D341Med (cell line): ENCODE data around the gene TBL2.
A peak's percentile ranks its signal among the peaks of the same experiment; 100 is the strongest.
"Not testable (repeated sequence)": the region's sequence is repeated elsewhere in the genome, so short reads cannot be mapped to it uniquely, and the experiment has no call there.

Source experiments
- DNase-seq: peaks from one replicate; pipeline ENCODE4 v3.0.0; 2012; ENCODE audit warnings: low spot score

TBL2 gene

DNA sequence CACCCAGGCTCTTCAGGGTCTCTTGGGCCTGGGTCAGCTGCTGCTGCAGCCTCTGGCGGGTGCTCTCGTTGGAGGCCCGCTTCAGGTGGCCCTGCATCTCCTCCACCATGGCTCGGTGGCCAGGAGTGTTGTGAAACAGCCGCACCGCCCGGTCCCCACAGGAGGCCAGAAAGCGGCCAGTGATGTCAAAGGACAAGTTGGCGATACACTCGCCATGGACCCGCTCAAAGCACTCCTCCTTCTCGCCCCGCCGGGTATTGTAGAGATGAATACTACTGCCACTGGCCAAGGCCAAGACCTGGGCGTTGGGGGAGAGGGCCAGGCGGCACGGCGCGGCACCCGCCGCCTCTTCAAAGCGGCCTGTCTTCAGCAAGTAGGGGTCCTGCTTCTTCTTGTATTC is 7.9 kb downstream of the TBL2 start:
- no peak for DNase-seq

DNA sequence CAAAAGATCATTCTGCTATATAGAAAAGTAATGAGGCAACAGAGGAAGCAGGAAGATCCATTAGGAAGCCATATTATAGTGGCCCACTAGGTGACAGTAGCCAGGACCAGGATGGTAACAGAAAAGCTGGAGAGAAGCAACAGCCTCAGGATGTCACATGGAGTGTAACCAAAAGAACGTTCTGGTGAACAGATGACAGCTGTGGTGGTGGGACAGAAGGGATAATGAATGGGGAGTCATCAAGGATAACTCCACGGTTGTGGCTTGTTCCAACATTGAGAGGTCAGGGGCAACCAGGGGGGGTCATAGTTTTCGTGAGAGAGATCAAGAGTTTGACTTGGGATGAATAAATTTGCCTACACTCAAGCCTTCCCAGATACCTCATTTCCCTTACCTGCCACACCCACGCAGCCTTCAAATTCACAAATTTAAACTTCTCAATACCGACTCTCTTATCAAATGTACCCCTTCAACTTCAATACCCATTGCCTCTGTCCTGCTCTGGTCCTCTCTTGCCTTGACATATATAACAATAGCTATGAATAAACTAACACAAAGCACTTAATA is 9.3 kb downstream of the TBL2 start:
- no peak for DNase-seq

DNA sequence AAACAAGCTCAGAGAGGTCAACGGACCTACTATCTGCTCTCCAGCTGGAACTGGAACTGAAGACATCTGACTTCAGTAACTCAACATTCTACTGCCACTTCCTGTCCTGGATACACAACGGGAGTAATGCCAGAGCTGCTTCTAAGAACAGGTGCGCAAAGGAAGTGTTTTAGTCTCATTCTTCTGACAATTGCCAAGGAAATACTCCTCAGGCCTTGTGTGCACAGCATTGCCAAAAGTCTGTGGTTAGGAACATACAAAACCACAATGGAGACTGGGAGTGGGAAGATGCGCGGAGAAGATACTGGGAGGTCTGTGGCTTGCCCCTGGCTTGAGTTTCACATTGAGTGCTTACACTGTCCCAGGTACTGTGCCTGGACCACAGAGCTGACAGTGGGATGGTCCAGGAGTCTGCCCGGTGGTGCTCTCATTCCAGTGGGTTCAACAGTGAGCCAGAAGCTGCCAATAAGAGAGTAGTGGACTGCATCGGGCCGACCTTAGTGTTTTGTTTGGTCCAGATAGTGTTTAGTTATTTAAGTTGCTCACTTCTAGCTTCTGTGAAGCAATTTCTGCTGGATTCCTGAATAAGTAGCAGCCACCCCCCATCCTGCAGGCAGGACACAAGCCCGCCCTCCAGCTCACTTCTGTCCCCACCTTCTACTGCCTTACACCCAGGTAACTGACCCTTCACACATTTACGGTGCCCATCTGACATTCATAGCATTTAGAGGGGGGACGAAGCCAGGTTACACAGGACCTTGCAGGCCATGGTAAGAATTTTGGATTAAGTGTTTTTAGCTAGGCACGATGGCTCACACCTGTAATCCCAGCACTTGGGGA is 10.3 kb downstream of the TBL2 start:
- DNase-seq, result no peak

DNA sequence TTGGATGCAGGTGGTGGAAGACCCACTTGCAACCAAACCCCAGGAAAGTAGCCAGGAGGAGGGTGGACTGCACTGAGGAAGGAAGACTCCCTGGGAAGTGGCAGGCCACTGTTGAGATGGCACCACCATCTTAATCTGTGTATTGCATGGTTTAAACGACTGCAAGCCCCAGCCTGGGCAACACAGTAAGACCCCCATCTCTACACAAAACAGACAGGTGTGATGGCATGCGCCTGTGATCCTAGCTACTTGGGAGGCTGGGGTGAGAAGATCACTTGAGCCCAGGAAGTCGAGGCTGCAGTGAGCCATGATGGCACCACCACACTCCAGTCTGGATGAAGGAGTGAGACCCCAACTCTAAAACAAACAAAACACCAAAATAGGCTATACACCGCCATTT is 11.2 kb downstream of the TBL2 start:
- no peak for DNase-seq

DNA sequence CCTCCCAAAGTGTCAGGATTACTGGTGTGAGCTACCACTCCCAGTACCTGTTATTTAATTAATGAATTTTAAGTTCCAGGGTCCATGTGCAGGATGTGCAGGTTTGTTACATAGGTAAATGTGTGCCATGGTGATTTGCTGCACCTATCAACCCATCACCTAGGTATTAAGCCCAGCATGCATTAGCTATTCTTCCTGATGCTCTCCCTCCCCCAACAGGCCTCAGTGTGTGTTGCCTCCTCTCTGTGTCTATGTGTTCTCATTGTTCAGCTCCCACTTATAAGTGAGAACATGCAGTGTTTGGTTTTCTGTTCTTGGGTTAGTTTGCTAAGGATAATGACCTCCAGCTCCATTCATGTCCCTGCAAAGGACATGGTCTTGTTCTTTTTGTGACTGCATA is 11.9 kb downstream of the TBL2 start:
- DNase-seq, result not testable (repeated sequence)

DNA sequence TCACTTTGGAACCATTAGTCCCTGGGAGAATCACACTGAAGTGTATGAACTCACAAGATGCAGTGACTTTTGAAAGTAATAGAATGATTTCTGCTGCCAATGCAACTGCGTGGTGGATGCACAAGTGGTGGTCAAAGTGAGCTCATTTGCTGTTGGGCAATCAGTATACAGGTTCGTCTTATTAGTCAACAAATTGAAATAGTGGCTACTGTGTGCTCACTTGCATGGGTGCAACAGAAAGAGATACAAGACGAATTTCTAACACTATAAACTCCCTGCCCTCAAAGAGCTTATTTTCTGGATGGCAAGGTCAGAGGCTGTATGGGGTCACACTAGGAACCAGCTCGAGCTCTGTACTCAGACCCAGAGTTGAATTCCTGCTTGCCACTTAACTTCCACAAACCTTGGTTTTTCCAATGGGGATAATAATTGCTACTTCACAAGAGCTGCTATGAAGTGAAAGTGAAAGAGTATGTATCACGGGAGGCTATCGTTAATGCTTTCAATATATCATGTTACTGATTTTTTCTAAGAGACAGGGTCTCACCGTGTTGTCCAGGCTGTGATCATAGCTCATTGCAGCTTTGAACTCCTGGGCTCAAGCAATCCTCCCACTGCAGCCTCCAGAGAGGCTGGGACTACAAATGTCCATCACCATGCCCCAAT is 12.6 kb downstream of the TBL2 start:
- no peak for DNase-seq

DNA sequence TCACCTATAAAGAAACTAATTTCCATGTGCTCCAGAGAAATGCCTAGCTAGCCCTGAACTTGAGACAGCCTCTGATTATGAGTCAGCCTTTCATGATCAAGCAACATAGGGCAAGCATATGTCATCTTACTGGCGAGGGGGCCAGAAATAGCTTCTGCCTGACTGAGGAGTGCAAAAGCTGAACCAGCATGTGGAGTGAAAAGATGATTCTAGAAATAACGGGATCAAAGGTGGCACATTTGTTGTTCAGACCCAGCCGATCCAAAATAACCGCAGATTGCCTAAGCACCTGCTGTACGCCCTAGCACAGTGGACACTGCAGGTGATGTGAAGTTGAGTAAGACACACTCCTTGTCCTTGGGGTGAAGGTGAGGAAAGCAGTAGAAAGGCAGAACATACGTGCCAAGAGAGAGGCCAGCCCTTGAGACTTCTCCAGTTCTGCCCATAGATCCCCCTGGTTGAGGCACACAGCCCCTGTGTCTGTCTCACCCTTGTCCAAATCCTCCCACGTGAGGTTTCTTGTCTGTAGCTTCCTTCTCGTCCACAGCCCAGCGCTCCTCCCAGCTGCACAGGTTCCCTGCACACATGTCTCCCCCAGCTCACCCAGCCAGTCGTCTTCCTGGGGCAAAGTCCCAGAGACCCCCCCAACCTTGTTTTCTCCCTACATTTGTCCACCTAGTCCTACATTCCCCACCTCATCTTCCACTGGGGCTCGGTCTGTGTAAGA is 18.1 kb downstream of the TBL2 start:
- DNase-seq, result no peak

DNA sequence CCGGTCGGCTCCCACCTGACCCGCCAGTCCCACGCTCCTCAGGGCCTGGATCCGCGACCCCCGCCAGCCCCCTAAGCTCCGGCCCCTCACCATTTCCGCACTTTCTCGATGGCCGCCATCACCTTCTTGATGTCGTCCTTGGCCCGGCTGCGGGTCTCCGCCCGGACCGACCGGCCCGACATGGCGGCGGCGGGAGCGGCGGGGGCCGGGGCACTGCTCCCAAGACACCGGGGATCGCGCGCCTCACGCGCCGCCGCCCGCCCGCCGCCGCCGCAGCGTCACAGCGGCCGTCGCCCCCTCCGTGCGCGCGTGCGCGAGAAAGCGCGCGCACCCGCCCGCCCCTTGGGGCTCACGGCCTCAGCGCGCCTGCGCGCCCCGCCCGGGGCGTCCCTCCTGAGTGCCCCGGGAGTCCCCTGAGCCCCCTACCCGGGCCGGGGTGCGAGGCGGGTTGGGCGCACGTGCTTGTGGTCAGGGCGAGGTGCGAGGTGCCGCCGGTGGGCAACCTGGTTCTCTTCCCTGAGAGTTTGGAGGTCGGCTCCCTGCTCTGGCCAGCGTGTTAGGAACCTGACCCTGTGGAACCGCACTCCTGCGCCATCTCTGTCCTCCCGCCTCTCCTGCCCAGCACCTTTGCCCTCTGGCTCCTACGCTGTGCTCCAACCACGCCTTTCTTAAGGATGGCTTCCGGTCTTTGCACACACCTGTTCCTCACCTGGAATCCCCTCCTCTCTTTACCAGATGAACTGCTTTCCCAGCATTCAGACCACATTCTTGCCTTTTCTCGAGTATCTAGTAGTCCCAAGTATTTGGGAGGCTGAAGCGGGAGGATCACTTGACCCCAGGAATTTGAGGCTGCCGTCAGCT is 20.8 kb downstream of the TBL2 start, which contains the start of gene BCL7B:
Gene BCL7B, minus strand, starts transcription at position 294 of the 861 bp plus-strand sequence. Its CDS starts 112 bp downstream, at position 182.
- peak; percentile 99 for DNase-seq

DNA sequence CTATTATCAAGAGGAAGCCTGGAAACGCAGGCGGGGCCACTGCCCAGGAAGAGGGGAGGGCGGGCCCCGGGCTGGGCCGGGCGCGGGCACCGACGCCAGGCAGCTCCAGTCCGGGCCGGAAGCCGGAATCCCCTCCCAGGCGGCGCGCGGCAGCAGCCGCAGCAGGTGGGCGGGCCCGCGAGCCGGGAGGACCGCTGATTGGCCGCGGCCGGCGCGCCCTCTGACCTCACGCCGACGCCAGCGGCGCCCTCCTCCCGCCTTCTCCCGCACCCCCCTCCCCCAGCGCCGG is 21.3 kb downstream of the TBL2 start:
- peak; percentile 99 for DNase-seq

DNA sequence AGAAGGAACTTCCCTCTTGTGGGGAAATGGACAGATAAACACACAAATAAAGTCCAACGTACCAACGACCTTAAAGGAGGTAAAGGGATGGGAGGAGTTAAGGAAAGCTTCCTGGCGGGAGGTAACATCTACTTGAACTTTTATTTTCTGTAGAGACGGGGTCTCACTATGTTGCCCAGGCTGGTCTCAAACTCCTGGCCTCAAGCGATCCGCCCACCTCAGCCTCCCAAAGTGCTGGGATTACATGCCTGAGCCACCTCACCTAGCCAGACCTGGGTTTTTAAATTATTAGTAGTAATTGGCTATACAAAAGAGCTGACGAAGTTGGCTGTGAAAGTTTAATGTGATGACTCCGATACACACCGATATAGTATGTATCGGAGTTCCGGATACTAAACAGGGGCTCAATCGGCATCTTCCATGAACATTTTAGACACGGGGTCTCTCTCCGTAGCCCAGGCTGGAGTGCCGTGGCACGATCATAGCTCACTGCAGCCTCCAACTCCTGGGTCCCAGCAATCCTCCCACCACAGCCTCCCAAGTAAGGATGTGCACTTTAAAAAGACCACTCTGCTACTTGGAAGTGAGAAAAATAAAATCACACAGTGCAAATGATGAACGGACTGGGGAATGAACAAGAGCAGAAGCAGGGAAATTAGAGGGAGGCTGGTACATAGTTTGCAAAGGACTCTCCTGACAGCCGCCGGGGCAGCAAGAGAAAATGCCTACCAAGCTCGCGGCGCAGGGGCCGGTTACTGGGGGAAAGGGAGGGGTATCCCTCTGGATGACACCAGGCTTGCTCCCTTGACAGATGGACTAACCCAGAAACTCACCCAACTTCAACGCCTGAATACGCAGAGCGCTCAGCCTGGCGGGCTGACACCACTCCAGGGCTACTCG is 21.9 kb downstream of the TBL2 start:
- no peak for DNase-seq

DNA sequence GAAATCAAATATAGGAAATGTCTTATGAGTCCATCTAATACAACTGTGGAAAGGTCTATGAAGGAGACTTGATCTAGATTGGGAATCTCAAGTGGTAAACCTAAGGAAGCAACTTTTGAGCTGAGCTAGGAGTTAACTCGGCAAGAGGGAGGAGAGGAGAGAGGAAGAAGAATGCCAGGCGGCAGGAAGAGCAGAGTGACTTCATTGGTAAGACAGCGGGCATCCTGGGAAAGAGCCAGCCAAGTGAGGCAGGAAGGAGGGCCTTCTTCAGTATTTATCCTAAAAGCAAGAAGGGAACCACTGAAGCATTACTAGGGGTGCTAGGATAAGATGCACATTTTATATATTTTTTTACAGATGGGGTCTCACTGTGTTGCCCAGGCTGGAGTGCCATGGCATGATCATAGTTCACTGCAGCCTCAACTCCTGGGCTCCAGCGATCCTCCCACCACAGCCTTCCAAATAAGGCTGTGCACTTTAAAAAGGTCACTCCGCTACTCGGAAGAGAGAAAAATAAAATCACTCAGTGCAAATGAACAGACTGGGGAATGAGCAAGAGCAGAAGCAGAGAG is 22.9 kb downstream of the TBL2 start:
- no peak for DNase-seq

DNA sequence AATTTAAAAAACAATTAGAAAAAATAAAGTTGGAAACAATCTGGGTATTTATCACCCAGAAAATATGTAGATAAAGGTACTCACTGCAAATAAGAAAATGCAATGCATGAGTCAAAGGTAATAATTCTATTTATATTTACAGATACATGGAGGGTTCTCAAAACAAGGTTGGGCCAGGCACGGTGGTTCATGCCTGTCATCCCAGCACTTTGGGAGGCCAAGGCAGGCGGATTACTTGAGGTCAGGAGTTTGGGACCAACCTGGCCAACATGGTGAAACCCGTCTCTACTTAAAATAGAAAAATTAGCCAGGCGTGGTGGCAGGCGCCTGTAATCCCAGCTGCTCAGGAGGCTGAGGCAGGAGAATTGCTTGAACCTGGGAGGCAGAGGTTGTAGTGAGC is 28.3 kb downstream of the TBL2 start:
- not testable (repeated sequence) for DNase-seq

DNA sequence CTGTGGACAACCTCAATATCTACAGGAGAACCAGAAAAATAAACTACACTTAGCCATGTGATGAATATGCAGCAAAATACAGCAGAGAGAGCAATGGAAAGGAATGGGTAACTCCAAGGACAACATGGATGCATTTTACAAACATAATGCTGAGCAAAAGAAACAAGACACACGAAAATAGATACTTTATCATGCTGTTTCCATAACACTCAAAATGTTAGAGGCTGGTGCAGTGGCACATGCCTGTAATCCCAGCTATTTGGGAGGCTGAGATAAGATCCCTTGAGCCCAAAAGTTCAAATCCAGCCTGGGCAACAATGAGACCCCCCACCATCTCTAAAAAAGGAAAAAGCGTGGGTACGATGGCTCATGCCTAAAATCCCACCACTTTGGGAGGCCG is 29.2 kb downstream of the TBL2 start:
- DNase-seq, result no peak

DNA sequence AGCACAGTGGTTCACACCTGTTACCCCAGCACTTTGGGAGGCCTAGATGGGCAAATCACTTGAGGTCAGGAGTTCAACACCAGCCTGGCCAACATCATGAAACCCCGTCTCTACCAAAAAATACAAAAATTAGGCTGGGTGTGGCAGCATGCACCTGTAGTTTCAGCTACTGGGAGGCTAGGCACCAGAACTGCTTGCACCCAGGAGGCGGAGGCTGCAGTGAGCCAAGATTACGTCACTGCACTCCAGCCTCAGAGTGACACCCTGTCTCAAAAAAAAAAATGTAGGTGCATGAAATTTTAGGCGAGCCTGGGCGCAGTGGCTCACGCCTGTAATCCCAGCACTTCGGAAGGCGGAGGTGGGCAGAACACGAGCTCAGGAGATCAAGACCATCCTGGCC is 30.5 kb downstream of the TBL2 start:
- no peak for DNase-seq

DNA sequence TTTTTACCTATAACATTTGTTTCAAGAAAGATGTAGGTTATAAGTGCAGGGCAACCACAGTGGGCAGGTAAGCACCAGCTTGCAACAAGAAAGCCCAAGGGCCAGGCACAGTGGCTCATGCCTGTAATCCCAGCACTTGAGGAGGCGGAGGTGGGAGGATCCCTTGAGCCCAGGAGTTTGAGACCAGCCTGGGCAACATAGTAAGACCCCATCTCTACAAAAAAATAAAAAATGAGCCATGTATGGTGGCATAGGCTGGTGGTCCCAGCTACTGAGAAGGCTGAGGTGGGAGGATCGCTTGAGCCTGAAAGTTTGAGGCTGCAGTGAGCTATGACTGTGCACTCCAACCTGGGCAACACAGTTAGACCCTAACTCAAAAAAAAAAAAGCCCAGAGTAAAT is 33.7 kb downstream of the TBL2 start:
- no peak for DNase-seq

DNA sequence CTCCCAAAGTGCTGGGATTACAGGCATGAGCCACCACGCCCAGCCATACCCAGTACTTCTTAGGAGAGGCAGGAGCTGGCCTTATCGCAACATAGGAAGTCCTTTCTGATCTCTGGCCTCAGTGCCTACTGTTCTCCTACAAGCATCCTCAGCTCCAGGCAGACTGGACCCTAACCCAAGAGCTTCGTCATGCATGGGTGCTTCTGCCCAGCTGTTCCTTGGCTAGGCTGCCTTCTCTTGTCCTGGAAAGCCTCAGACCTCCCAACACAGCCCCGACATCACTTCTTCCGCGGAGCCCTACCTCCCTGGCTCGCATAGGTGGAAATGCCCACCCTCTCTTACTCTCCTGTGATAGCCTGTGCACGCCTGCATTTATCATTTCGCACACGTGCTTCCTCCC is 36.7 kb downstream of the TBL2 start:
- no peak for DNase-seq

DNA sequence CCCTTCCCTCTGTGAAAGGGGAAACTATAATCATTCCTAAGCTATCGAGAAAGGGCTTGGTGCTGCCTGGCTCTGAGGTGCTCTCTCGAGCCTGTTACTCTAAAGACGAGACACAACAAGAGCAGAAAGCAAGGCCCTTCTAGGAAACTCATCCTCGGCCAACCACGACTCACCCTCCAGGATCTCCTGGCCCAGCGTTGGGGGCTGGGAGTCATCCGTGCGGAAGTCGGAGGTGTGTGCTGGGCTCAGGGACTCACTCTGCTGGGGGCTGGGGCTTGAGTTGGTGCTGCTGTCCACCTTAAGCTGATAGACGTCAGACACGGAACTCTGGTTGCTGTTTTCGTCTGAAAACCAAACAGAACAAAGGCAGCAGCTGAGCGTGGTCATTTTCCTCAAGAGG is 38.7 kb downstream of the TBL2 start:
- DNase-seq, result no peak

DNA sequence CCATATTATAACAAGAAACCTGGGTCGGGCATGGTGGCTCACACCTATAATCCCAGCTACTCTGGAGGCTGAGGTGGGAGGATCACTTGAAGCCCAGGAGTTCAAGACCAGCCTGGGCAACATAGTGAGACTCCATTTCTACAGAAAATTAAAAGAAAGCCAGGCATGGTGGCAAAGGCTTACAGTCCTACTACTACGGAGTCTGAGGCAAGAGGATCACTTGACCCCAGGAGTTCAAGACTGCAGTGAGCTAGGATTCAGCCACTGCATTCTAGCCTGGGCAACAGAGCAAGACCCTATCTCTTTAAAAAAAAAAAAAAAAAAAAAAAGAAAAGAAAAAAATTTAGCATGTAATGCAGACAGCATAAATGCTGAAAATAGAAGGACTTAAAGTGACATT is 39.9 kb downstream of the TBL2 start:
- not testable (repeated sequence) for DNase-seq

DNA sequence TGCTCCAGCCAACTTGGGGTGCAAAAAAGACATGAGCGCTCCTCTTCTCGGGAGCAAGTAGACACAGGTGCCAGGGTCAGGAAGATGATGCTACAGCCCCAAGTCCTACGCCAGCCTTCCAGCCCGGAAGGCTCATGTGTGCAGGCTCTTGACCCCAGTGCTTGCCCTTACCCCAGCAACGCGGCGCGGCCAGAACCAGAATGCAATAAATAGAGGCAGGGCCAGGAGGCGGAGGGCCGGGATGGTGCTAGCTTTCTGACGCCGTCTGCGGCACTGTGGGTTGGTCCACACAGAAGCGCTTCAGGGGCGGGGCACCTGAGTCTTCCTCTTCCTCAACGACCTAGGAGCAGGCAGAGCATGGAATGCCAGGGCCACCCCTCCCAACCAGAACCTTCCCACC is 41.3 kb downstream of the TBL2 start:
- no peak for DNase-seq

DNA sequence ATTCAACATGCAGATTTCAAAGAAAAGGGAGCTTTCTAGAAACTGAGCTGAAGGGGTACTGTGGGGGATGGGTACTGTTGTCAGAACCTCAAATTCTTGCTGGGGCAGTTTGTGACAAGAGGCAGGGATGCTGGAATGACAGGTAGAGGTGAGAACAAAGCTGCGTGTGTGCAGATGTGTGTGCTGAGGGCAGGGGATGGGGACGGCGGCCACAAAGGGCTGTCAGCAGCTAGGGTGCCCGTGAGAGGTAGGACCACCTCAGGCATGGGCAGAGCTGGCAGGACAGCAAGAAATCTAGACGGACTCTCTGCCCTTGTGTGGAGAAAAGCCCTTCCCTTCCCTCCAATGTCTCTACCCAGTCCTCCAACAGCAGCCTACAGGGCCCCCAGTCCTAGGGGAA is 41.9 kb downstream of the TBL2 start:
- no peak for DNase-seq
